Parathyroid adenoma (tissue), 2 donors: Measurements from ENCODE around the gene SPATA32.
A peak's percentile ranks its signal among the peaks of the same experiment; 100 is the strongest.

ENCODE experiments used
- H2AFZ ChIP-seq: fragments of 300-600 bp; sonication (generic); one replicate; pipeline ENCODE4 v1.7.0; 2017; ENCODE audit warnings: antibody characterized with exemption, mild to moderate bottlenecking
- H3K27ac ChIP-seq: fragments of 300-600 bp; sonication (generic); one replicate; pipeline ENCODE4 v1.7.0; 2017
- H3K27me3 ChIP-seq: fragments of 300-600 bp; sonication (generic); one replicate; pipeline ENCODE4 v1.7.0; 2017; ENCODE audit warnings: low read length; ENCODE audit not compliant: control insufficient read depth, insufficient read depth
- H3K36me3 ChIP-seq: fragments of 300-600 bp; sonication (generic); one replicate; pipeline ENCODE4 v1.7.0; 2017; ENCODE audit warnings: low read length; ENCODE audit not compliant: control insufficient read depth, insufficient read depth
- H3K4me1 ChIP-seq: fragments of 300-600 bp; sonication (generic); one replicate; pipeline ENCODE4 v1.7.0; 2017; ENCODE audit warnings: control low read depth
- H3K4me2 ChIP-seq: fragments of 300-600 bp; sonication (generic); one replicate; pipeline ENCODE4 v1.7.0; 2017; ENCODE audit warnings: low read length
- H3K4me3 ChIP-seq: fragments of 300-600 bp; sonication (generic); one replicate; pipeline ENCODE4 v1.7.0; 2017; ENCODE audit warnings: low read depth, low read length
- H3K79me2 ChIP-seq: fragments of 300-600 bp; sonication (generic); one replicate; pipeline ENCODE4 v1.7.0; 2017; ENCODE audit warnings: control low read depth
- H3K9ac ChIP-seq: fragments of 300-600 bp; sonication (generic); one replicate; pipeline ENCODE4 v1.7.0; 2017; ENCODE audit warnings: mild to moderate bottlenecking
- H3K9me3 ChIP-seq: fragments of 300-600 bp; sonication (generic); one replicate; pipeline ENCODE4 v1.7.0; 2017; ENCODE audit warnings: low read length; ENCODE audit not compliant: control insufficient read depth
- CTCF ChIP-seq: fragments of 300-600 bp; sonication (generic); IDR thresholded peaks from one replicate; pipeline ENCODE4 v1.7.0; 2017; ENCODE audit warnings: antibody characterized with exemption, mild to moderate bottlenecking
- donor health status: primary hyperparathyroidism.

Gene SPATA32

DNA sequence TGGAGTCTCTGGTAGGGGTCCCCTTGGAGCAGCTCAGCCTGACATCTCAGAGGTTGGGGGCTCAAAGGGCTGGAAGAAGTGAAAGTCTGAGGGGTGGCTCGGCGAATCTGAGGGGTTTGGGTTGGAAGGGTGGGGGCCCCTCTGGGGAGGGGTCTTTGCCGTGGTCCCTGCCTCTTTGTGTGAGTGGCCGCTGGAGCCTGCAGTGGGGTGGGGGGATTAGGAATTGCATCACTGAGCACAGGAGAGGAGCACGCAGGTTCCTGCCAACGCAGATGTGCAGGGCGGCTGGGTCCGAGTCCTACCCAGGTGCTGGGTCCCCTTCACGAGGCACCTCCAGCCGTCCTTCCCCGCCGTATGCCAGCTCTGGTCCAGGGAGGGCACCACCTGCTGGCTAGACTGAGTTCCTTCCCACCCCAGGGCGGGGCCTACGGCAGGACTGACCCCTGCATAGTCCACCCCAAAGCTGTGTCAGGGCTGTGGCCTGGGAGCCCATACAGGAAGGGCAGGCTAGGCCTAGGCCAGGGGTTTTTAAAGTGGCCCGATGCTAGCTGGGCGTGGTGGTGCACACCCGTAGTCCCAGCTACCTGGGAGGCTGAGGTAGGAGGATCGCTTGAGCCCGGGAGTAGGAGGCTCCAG lies 30.3 kb downstream of the SPATA32 start:
- no peaks in the 10 kb centered on the region for H3K9me3 ChIP-seq
- no peak overlapping the region for H2AFZ ChIP-seq
- no peak overlapping the region for H3K9ac ChIP-seq
- H3K4me3 ChIP-seq: no peak overlapping the region
- no peaks in the 10 kb centered on the region for H3K36me3 ChIP-seq
- H3K27me3 ChIP-seq: no peaks in the 10 kb centered on the region
- no peaks in the 10 kb centered on the region for H3K79me2 ChIP-seq
- no peak overlapping the region for H3K27ac ChIP-seq
- no peak overlapping the region for H3K4me2 ChIP-seq
- TF ChIP-seq CTCF: peak; percentile 23
- H3K4me1 ChIP-seq: no peaks in the 10 kb centered on the region

GRCh38 chr17:45230787-45231480 lies 31.0 kb downstream of the SPATA32 start:
- Histone ChIP-seq H3K4me2 (no peak overlapping the region), H2AFZ (no peak overlapping the region), H3K27me3 (no peaks in the 10 kb centered on the region), H3K36me3 (no peaks in the 10 kb centered on the region), H3K9ac (no peak overlapping the region), H3K27ac (no peak overlapping the region), H3K4me1 (no peaks in the 10 kb centered on the region), H3K79me2 (no peaks in the 10 kb centered on the region), H3K9me3 (no peaks in the 10 kb centered on the region), H3K4me3 (no peak overlapping the region)
- no peak for TF ChIP-seq CTCF

DNA sequence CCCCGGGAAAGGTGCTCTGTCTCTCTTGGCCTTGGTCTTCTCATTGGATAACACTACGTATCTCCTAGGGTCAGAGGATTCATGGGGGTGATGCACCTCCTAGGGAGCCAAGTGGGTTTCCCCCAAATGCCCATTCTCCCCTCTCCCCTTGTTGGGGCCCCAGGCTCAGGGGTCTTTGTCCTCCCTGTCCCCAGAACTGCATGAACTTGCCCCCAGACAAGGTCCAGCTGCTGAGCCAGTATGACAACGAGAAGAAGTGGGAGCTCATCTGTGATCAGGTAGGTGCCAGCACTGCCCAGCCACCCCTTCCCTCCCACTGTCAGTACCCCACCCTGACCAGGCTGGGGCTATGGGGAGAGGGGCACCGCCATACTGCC lies 31.5 kb downstream of the SPATA32 start:
- H3K4me3 ChIP-seq: no peak overlapping the region
- H3K36me3 ChIP-seq: no peaks in the 10 kb centered on the region
- no peaks in the 10 kb centered on the region for H3K27me3 ChIP-seq
- no peaks in the 10 kb centered on the region for H3K4me1 ChIP-seq
- H3K4me2 ChIP-seq: no peak overlapping the region
- H3K27ac ChIP-seq: no peak overlapping the region
- no peak overlapping the region for H2AFZ ChIP-seq
- no peaks in the 10 kb centered on the region for H3K9me3 ChIP-seq
- H3K79me2 ChIP-seq: no peaks in the 10 kb centered on the region
- H3K9ac ChIP-seq: no peak overlapping the region
- no peak for TF ChIP-seq CTCF

- Histone ChIP-seq H3K36me3 (no peaks in the 10 kb centered on the region), H3K4me3 (no peak overlapping the region), H3K27me3 (no peaks in the 10 kb centered on the region), H2AFZ (no peak overlapping the region), H3K9ac (no peak overlapping the region), H3K27ac (peak overlapping the region; percentile 11), H3K79me2 (no peaks in the 10 kb centered on the region), H3K4me2 (no peak overlapping the region), H3K9me3 (no peaks in the 10 kb centered on the region), H3K4me1 (no peaks in the 10 kb centered on the region)
- no peak for TF ChIP-seq CTCF
These were observed 32.0 kb downstream of the SPATA32 start for GRCh38 chr17:45229681-45230409.
